ENCODE data around the gene FAM163B.
A peak's percentile ranks its signal among the peaks of the same experiment; 100 is the strongest.

FAM163B gene

GRCh38 chr9:133609311-133610098 is at the start of gene FAM163B:
FAM163B (minus strand) TSS chr9:133609389; CDS start chr9:133580223, 29,166 bp downstream.
- DNase-seq: peak; percentile 53

DNA sequence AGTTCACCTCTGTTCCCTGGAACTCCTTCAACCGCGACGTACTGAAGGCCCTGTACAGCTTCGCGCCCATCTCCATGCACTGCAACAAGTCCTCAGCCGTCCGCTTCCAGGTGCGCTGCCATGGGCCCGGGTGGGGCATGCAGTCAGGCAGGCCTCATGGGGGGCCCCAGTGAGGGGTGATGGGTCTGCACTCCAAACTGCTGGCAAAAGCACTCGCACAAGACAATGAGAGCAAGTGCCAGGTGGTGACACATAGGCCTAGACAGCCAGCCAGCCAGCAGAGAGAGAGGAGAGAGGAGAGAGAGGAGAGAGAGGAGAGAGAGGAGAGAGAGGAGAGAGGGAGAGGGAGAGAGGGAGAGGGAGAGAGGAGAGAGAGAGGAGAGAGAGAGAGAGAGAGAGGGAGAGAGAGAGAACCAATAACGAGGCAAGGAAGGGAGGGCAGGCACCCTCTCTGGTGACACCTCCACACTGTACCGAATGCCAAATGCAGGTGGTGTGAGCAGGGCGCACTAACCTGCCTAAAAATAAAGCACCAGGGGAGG is 48.0 kb upstream of the FAM163B start:
- DNase-seq: no peak

- peak; percentile 32 for DNase-seq
Measured at GRCh38 chr9:133656211-133657119, 47.3 kb upstream of the FAM163B start.

DNA sequence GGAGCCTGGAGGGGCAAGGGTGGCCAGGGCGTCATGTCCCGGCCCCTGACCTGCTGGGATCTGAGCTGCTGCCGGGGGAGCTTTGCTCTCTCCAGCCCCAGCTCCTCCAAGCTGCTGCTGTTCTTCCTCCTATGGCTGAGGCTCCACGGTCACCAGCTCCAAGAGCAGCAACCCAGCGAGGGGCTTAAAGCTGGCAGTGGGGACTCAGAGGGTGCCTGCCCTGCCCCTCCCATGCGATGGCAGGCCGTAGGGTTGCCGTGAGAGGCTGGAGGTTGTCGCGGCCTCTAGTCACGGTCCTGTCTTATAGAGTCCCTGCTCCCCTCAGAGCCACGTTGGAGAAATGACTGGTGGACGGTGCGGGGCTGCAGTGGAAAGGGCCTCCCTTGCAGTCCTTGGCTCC is 46.5 kb upstream of the FAM163B start:
- DNase-seq: no peak

GRCh38 chr9:133654736-133655657 is 45.8 kb upstream of the FAM163B start:
- no peak for DNase-seq

DNA sequence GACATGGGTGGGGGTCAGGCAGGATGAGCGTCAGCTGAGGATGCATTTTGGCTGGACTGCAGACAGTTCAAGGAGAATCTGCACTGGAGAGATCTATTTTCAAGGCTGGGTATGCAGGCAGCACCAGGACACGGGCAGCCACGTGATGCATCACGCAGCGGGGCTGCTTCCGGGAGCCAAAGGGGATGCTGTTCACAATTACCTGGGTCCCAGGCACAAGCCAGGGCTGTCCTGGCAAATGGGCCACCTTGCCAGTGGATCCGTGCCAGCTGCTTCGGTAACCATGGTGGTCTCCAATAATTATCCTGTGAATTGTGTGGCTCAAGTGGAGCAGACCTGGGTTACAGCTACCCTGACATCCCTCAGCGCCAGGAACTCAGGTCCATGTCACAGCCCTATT is 44.4 kb upstream of the FAM163B start:
- DNase-seq: no peak

GRCh38 chr9:133650026-133650425 is 40.8 kb upstream of the FAM163B start:
- no peak for DNase-seq

- DNase-seq: no peak
Measured at GRCh38 chr9:133649194-133649593, 40.0 kb upstream of the FAM163B start.

DNA sequence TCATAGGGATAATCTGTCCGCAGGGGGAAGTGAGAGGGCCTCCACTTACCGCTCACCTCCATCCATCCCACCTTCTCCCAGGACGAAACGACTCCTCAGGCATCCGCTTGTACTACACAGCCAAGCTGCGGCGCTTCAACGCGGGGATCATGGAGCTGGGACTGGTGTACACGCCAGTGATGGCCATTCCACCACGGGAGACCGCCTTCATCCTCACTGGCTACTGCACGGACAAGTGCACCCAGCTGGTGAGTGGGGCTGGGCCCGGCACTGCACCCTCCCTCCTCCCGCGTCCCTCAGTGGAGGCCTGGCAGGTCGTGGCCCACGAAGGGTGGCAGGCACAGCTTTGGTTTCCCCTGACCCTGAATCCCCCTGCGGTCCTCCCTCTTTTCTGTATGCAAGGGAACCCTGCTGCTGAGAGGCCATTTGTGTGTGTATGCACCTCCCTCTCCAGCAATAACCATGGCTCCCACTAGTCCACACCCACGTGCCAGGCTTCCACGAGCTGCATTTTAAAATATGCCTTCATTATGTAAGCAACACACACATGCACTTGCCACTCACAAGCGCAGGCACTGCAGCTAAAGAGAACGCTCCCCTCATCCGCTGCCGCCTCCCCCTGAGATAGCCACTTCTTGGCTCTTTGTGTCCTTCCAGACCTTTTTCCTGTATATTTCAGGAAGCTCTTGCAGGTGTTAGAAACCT is 38.7 kb upstream of the FAM163B start:
- DNase-seq: no peak

DNA sequence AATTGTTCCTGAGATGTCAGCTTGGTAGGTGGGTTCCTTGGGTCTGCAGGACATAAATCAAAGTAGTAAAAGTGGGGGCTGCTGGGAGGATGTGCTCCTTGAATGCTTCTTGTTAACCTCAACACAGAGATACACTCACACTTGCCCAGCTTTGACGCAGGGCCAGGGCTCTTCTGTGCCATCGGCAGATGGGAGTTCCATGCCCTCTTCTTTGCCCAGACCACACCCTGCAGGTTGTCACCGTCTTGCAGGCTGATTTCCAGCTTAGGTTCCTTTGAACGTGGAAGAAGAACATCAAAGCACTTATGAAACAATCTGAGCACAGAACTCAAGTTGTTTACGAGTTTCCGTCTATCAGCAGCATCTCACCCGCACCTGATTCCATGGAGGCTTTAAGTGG is 38.0 kb upstream of the FAM163B start:
- DNase-seq: no peak

GRCh38 chr9:133645021-133645765 is 36.0 kb upstream of the FAM163B start:
- DNase-seq: no peak

DNA sequence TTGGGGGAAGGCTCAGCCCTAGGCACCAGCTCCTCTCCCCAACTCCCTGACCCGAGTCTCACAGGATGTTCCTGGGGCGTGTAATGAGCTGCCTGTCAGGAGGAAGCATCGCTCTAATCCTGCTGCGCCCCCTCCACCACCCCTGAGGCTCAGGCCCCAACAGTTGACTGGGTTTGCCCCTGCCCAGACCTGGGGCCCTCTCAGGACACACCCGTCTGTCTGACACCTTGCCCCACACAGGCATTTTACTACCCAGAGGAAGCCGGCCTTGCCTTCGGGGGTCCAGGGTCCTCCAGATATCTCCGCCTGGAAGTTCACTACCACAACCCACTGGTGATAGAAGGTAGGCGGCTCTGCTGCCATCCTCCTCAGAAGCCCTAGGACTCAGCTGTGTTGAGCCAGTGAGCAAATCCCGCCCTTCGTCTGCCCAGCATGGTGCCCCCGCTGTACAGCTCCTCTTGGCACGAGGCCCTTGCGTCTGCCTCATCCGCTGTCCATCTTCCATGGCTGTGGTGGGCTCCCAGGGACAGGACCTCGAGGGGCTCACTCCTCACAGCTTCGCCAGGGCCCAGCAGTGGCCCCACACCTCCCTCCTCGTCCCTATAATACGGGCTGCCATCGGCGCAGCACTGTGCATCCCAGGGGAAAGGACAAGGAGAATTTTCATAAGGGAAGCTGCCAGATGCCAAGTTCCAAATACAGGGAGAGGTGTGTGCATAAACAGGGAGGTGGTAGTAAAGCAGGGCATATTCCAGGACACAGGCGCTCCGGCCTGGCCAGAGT is 35.0 kb upstream of the FAM163B start:
- DNase-seq: no peak

- no peak for DNase-seq
Measured at GRCh38 chr9:133643362-133643755, 34.2 kb upstream of the FAM163B start.

DNA sequence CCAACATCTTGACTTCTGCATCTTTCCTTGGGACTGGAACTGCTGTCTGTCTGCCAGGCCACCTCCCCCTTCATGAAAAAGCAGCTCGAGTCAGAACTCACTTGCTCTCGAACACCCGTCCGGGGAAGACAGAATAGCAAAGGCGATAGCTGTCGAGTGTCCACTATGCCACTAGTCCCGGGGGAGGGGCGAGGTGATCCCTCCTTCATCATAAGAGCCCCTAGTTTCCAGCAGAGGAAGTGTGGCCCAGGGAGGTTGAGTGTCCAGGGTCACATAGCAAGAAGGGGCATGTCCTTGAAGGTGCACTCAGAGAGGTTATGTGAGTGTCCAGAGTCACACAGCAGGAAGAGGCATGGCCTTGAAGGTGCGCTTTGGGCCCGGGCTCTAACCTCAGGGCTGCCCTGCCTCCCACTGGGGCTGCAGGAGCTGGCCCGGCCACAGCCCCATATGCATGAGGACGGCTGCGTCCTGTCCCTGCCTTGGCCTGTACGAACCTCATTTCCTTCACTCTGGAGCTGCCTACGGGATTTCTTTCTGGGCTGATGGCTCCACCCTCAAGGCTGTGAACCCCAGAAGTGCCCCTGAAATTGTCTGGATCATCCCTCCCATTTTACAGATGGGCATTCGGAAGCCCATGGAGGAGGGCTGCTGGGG is 33.6 kb upstream of the FAM163B start:
- DNase-seq: no peak

GRCh38 chr9:133641861-133642595 is 32.8 kb upstream of the FAM163B start:
- DNase-seq: no peak

GRCh38 chr9:133641396-133641655 is 32.1 kb upstream of the FAM163B start:
- DNase-seq: no peak

- no peak for DNase-seq
Measured at GRCh38 chr9:133640580-133641395, 31.6 kb upstream of the FAM163B start.

DNA sequence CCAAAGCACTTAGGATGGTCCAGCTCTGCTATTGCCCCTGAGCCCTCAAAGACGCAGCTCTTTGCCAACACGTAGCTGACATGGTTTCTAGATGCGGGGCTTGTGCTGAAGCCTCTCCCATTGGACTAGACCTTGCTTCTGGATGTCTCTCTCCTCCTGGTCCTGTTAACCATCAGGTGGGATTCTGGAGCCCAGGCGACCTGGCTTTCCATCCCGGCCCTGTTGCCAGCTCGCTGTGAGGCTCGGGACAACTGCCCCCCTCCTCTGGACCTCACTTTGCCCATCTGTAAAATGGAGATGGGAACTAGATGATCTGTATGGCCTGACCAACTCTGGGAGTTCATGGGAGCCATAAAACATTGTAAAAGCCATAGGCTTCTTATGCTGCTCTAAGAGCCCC is 31.0 kb upstream of the FAM163B start:
- DNase-seq: no peak

Data from stimulated activated CD4-positive, alpha-beta T cell treated with anti-CD3 and anti-CD28 coated beads, Interleukin-4, amount 100 ng/mL, for 1 hour (primary cell).